ENCODE data around the gene CPT1B.

The CPT1B gene

DNA sequence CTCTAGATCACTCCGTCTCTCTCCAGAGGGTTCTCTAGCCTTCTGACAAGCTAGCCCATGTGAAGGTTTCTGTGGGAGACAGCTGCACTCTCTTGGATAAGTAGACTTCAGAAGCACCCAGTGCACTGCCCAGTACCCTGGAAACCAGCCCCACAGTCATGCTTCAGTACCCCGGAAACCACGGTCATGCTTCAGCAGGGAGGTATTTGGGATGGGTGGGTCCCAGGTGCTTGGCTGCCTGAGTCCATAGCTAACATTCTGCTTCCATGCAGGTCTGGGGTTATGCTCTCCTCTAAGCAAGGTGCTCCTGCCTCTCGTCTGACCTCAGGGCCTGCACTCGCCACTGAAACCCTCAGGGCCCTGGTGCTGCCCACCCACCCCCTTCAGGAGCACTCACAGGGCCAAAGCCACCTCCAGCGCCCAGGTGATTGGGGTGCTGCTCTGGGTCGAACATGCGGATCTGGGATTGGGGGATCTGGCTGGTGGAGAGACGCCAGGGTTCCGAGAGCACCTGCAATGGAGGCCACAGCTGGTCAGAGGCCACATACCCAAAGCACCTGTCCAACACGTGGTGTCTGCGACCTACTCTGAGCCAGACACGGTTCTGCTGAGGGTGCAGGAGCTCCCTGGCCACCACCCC, 8.2 kb downstream of the CPT1B start:
- TF ChIP-seq, protein P1, sequence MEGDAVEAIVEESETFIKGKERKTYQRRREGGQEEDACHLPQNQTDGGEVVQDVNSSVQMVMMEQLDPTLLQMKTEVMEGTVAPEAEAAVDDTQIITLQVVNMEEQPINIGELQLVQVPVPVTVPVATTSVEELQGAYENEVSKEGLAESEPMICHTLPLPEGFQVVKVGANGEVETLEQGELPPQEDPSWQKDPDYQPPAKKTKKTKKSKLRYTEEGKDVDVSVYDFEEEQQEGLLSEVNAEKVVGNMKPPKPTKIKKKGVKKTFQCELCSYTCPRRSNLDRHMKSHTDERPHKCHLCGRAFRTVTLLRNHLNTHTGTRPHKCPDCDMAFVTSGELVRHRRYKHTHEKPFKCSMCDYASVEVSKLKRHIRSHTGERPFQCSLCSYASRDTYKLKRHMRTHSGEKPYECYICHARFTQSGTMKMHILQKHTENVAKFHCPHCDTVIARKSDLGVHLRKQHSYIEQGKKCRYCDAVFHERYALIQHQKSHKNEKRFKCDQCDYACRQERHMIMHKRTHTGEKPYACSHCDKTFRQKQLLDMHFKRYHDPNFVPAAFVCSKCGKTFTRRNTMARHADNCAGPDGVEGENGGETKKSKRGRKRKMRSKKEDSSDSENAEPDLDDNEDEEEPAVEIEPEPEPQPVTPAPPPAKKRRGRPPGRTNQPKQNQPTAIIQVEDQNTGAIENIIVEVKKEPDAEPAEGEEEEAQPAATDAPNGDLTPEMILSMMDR (IDR thresholded peaks at IDR 0.05; ENCODE audit: low read depth, low read length): no peak
- no peak overlapping the region for H3K4me3 ChIP-seq (replicated peaks in 1 of 2; ENCODE audit: low read depth in 2 of 2, low read length in 2 of 2)
- DNase-seq (ENCODE audit: low read depth in 2 of 2): no peak

DNA sequence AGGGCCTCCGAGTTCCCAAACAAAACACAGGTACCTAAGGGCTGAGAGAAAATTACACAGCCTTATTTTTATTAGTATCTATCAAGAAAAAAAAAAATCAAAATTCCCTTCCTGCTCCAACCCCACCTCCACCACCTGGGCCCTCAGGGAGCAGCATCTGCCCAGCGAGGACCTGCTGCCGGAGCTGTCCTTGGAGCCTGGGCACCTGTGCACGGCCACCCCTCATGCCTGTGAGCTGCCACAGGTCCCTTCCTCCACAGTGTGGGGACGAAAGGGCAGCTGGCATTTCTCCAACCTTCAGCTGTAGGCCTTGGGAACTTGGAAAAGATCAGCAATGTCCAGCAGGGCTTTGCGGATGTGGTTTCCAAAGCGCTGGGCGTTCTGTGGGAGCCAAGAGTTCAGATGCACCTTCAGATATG, 9.2 kb downstream of the CPT1B start:
- no peak overlapping the region for H3K4me3 ChIP-seq (replicated peaks in 1 of 2; ENCODE audit: low read depth in 2 of 2, low read length in 2 of 2)
- TF ChIP-seq, protein P1 (IDR thresholded peaks at IDR 0.05; ENCODE audit: low read depth, low read length): no peak
- DNase-seq (ENCODE audit: low read depth in 2 of 2): no peak

DNA sequence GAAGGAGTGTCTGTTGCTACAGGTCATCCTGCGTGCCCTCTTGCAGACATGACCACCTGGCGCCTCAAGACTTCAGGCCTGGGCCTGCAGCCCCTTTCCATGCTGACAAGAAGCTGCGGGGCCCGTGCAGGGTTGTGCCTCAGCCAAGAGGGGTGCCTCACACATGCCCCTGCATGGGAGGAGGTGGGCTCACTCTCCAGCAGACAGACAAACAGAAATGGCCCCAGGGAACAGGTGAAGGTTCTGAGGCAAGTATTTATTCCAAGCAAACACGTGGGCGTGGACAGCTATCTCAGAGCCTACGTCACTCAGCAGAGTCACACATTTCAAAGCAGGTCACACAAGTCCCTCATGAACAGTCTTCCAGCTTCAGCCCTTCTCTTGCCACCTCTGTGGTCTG, 9.6 kb downstream of the CPT1B start:
- H3K4me3 ChIP-seq (replicated peaks in 1 of 2; ENCODE audit: low read depth in 2 of 2, low read length in 2 of 2): no peak overlapping the region
- no peak for DNase-seq (ENCODE audit: low read depth in 2 of 2)
- TF ChIP-seq, protein P1 (IDR thresholded peaks at IDR 0.05; ENCODE audit: low read depth, low read length): no peak

DNA sequence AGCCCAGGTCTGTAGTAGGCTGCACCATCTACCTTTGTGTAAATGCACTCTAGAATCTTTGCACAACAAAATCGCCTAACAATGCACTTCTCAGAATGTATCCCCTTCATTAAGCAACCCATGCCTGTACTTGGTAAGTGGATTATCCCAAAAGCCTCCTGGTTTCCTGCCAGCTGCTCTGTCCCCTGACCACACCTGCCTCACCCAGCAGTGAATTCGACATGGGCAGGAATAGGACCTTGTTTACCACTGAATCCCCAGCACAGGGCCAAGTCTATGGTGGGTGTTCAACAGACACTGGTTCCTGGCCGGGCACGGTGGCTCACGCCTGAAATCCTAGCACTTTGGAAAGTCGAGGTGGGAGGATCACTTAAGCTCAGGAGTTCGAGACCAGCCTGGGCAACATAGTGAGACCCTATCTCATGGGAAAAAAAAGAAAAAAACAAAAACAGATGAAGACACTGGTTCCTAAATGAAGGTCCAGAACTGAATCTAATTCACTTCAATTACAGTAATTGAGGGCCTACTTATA, 10.4 kb downstream of the CPT1B start:
- H3K4me3 ChIP-seq (replicated peaks in 1 of 2; ENCODE audit: low read depth in 2 of 2, low read length in 2 of 2): no peak overlapping the region
- DNase-seq (ENCODE audit: low read depth in 2 of 2): no peak
- TF ChIP-seq, protein P1 (IDR thresholded peaks at IDR 0.05; ENCODE audit: low read depth, low read length): no peak

DNA sequence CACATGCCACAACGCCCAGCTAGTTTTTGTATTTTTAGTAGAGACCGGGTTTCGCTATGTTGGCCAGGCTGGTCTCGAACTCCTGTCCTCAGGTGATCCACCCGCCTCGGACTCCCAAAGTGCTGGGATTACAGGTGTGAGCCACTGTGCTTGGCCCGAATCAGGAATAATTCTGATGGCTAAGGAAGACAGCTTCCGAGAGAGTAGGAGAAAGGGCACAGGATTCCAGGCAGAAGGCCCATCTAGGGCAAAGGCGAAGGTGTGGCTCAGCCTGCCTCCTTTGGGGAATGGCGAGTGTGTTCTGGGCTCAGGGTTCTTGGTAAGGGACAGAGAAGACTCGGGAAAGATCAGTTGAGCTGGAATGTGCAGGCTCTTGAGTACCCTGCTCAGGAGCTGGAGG, 13.9 kb downstream of the CPT1B start:
- no peak overlapping the region for H3K4me3 ChIP-seq (replicated peaks in 1 of 2; ENCODE audit: low read depth in 2 of 2, low read length in 2 of 2)
- TF ChIP-seq, protein P1 (IDR thresholded peaks at IDR 0.05; ENCODE audit: low read depth, low read length): no peak
- DNase-seq (ENCODE audit: low read depth in 2 of 2): no peak

DNA sequence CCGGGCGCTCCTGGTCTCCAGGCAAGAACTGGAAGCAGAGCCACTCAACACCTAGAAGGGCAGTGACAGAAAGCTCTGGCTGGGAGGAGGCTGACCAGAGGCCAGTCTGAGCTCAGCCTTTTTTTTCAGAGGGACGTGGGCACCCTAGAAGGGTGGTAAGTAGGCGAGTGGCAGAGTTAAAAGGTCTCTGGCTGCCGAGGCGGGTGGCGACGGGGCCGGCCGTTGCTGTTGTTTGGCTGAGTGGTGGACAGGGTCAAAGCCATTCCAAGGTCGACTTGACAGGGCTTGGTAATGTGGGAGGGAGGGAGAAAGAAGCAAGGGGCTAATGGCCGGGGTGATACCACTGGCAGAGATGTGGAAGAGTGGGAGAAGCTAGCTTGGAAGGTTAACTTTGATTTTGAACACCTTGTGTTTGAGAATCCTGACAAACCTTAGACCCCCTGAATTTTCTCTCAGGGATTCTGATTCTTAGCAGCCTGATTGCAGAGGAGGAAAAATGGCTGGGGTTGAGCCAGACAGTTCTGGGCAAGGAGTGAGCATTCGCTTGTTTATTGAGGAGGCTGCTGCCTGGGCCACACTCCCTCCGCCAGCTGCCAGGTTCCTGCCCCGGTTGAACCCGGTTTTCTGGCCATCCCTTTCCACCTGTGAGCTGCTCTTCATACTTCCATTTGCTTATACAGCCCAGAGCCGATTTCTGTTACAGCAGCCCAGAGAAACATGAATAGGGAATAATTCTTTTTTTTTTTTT, 14.6 kb downstream of the CPT1B start:
- no peak for DNase-seq (ENCODE audit: low read depth in 2 of 2)

More for the DNA sequence above, 14.6 kb downstream of the CPT1B start:
- TF ChIP-seq, protein P1 (IDR thresholded peaks at IDR 0.05; ENCODE audit: low read depth, low read length): no peak
- peak overlapping the region; percentile 52 to 56 for H3K4me3 ChIP-seq (replicated peaks in 1 of 2; ENCODE audit: low read depth in 2 of 2, low read length in 2 of 2)

Data from cardiac fibroblast (primary cell).